Transverse colon (tissue), 4 donors: ENCODE data around the gene PPP4R4.
"Not testable (repeated sequence)": the region's sequence is repeated elsewhere in the genome, so short reads cannot be mapped to it uniquely, and the experiment has no call there.

ENCODE experiments used
- EP300 ChIP-seq: sonication (generic); formaldehyde crosslinking; IDR thresholded peaks from one replicate; pipeline ENCODE4 v1.6.1; 2017; ENCODE audit warnings: antibody characterized with exemption, low read depth
- POLR2A ChIP-seq: fragments of 450-650 bp; IDR thresholded peaks from one replicate; pipeline ENCODE4 v1.6.1; 2016; ENCODE audit warnings: antibody characterized with exemption, mild to moderate bottlenecking, moderate library complexity
- POLR2AphosphoS5 ChIP-seq, 3 donors: sonication (generic); formaldehyde crosslinking; IDR thresholded peaks; one replicate each; pipeline ENCODE4 v1.6.1; 2016; ENCODE audit warnings: antibody characterized with exemption in 3 of 3
- TF ChIP-seq, protein P1 (sequence below), 5 experiments: fragments of 200-600 bp in 3 of 5; fragments of 450-650 bp in 2 of 5; sonication (generic) in 3 of 5; IDR thresholded peaks; 1 replicate in 2 of 5; 2 replicates in 3 of 5; pipeline ENCODE4 v1.5.1; 2016 to 2017; ENCODE audit warnings: antibody characterized with exemption in 5 of 5, inconsistent platforms in 3 of 5, mild to moderate bottlenecking in 2 of 5, moderate library complexity in 1 of 5

DNA sequence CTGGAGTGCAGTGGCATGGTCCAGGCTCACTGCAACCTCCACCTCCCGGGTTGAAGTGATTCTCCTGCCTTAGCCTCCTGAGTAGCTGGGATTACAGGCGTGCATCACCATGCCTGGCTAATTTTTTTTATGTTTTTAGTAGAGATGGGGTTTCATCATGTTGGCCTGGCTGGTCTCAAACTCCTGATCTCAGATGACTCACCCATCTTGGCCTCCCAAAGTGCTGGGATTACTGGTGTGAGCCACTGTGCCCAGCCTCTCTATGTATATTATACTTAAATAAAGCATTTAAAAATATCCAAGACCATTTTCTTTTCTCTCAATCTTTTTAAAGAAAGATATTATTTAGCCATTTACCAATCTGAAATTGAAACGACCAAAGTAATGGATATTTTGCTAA lies 90.1 kb downstream of the PPP4R4 start:
- TF ChIP-seq POLR2A; POLR2AphosphoS5 (IDR thresholded peaks at IDR 0.05); EP300: not testable (repeated sequence)
- TF ChIP-seq, protein P1, sequence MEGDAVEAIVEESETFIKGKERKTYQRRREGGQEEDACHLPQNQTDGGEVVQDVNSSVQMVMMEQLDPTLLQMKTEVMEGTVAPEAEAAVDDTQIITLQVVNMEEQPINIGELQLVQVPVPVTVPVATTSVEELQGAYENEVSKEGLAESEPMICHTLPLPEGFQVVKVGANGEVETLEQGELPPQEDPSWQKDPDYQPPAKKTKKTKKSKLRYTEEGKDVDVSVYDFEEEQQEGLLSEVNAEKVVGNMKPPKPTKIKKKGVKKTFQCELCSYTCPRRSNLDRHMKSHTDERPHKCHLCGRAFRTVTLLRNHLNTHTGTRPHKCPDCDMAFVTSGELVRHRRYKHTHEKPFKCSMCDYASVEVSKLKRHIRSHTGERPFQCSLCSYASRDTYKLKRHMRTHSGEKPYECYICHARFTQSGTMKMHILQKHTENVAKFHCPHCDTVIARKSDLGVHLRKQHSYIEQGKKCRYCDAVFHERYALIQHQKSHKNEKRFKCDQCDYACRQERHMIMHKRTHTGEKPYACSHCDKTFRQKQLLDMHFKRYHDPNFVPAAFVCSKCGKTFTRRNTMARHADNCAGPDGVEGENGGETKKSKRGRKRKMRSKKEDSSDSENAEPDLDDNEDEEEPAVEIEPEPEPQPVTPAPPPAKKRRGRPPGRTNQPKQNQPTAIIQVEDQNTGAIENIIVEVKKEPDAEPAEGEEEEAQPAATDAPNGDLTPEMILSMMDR (IDR thresholded peaks at IDR 0.05): not testable (repeated sequence)
